ENCODE measurements around the gene PRKAR1B.

GRCh38 chr7:696812-697551 lies 30.1 kb downstream of the PRKAR1B start:
- TF ChIP-seq EZH2 (IDR thresholded peaks at IDR 0.05; ENCODE audit: borderline replicate concordance, low read length) (no peak), CTCF (conservative IDR thresholded peaks at IDR 0.05 in 1 of 2, IDR thresholded peaks at IDR 0.05 in 1 of 2; ENCODE audit: extremely low read depth in 1 of 2, insufficient read depth in 1 of 2, low read depth in 1 of 2, low read length in 2 of 2) (no peak)

Measured in mammary epithelial cell (primary cell).